SKM-1 (cell line): ENCODE data around the gene SERPINA4.

Source experiments
- DNase-seq: peaks from one replicate; lab custom pipeline; 2025; ENCODE audit not compliant: unreplicated experiment; lab: John Stamatoyannopoulos, UW

Gene SERPINA4, protein sequence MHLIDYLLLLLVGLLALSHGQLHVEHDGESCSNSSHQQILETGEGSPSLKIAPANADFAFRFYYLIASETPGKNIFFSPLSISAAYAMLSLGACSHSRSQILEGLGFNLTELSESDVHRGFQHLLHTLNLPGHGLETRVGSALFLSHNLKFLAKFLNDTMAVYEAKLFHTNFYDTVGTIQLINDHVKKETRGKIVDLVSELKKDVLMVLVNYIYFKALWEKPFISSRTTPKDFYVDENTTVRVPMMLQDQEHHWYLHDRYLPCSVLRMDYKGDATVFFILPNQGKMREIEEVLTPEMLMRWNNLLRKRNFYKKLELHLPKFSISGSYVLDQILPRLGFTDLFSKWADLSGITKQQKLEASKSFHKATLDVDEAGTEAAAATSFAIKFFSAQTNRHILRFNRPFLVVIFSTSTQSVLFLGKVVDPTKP

DNA sequence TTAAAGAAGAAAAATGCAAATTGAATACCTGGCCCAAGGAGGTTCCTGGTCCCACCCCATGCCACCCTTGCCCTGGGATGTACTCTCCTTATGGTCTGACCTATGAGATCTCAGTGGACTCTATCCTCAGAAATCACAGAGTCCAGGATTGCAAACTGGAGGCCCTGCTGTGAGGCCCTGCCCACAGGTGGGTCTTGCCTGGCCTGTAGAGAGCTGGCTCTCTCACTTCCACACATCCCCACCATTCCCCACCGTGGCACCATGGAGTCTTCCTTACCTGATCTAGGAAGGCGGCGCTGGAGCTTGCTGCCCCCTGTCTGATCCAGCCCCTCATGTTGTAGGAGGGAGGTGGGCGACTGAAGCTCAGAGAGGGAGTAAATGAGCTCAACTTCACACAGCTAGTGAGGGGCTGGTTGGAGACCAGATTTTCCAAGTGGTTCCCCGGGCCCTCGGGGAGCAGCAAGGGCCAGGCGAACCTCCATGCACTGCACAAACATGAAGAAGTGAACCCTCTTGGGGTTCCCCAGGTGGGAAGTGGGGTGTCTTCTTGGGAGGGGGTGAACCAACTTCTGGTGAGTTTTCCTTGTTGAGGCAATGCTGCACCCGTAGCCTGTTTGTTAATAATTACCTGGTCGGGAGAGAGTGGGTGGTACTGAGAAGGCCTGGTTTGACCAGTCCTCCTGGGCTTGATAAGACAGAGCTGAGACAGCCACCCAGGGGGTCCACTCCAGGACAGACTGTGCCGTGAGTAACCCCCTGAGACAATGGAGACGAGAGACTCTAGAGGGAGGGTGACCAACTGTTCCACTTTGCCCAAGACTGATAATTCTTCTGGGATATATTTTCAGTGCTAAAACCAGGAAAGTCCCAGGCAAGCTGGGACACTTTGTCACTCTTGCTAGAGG is at the start of gene SERPINA4:
TSS of gene SERPINA4 (plus strand) at position 692 of the 905 bp plus-strand sequence. CDS start 2,041 bp downstream, outside the sequence.
- DNase-seq = no peak

DNA sequence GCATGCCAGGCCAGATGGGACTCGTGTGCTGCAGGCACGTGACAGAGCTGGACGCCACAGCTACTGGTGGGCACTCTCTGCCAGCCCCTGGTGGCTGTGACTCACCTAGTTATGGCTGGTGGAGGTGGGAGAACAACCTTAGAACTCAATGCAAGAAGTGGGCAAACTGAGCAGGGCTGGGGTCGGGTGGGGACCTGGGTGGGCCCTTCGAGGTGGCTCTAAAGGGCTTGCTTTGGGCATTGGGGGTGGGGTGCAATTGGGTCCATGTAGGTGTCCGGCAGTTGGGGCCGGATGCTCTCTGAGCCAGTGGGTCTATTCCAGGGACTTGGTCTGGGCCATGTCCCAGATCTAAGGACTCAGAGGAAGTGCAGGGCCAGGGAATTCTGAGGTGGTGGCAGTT is 46.9 kb upstream of the SERPINA4 start:
- DNase-seq = no peak

GRCh38 chr14:94515426-94515825 is 45.8 kb upstream of the SERPINA4 start:
- DNase-seq = no peak

DNA sequence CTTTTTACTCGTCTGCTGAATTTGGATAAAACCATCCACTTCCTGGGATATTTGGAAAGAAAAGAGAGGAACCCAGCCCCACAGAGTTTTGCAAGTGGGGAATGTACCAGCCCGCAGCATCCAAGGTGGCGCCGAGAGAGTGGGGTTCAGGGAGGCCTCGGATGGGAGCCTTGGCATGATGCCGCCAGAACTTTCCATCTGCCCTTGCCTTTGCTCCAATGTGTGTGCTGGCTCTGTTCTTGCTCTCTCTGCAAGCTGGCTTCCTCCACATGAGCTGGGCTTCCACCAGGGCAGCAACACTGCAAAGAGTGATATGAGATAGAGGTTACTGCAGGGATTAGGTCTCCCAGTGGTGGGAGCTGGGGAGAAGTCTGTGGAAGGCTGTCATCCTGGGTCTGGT is 45.4 kb upstream of the SERPINA4 start:
- DNase-seq = no peak

DNA sequence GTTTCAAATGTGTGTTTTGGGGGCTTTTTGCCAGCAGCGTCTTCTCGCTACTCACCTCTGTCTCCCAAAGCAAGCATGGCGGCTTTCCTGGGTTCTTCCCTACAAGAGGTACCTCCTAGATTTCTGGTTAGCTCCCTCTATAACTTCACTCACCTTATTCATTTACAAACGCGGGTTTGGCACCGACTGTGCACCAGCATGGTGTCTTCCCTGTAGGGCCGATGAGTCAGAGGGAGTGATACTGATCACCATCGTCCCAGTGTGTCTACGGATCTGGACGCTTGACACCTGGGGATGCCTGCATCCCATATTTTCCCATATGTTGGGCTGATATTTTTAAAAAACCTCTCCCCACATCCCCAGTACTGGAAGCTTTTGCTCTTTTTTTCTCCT is 44.0 kb upstream of the SERPINA4 start:
- no peak for DNase-seq

DNA sequence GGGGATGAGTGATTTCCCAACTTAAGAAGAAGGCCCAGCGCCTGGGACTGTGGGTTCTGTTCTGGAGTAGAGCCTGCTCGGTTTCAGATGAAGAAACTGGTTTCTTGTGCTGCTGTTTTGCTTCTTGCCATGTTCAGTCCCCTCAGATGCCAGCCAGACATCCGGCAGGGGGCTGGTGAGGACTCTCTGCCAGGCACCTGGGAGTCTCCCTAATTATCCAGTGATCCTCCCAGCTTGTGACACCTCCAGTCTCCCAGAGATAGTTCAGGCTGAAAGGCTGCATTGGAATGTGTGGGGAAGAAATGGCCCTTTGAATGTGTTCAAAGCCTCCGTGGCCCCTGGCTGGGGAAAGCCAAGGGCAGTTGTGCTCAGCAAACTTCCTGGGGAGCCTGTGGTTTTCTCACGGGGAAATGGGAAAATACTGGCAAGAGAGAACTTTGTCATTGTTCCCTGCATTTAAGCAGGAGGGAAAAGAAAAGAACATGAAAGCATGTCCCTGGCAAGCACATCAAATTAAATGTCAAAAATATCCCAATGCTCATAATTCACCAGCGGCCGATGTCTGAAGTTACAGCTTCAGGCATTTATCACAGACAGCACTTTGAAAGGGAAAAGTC is 43.5 kb upstream of the SERPINA4 start:
- no peak for DNase-seq

DNA sequence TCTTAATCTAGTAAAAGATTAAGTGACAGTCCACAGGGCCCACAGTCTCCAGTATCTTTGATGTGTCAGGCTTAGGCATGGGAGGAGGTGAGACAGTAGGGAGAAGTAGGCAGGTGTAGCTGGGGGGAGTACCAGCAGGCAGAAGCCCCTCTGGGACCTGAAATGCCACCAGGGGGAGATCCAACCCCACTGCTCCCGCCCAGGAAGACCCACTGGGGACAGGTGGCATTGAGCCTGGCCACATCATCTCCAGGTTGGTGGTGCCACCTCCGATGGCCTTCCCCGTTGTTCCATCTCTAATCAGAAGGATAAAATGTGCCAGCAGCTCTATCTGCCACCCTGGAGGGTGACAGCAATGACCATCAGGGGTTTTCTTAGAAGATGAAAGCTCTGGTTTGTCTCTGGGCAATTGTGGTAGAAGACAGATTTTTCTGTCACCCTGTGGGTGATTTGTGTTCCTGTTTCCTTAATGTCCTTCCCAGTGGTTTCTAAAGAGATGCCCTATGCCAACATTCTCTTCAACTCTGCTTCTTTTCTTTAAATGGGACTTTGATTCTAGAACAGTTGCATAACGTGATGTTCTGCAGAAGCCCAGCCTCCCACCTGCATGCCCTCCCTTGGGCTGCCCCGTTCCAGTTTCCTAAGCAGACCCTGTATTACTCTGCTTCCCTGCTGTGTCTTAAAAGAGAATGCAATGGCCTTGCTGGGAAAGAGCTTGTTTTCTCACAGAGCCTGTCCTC is 39.7 kb upstream of the SERPINA4 start:
- DNase-seq = no peak

DNA sequence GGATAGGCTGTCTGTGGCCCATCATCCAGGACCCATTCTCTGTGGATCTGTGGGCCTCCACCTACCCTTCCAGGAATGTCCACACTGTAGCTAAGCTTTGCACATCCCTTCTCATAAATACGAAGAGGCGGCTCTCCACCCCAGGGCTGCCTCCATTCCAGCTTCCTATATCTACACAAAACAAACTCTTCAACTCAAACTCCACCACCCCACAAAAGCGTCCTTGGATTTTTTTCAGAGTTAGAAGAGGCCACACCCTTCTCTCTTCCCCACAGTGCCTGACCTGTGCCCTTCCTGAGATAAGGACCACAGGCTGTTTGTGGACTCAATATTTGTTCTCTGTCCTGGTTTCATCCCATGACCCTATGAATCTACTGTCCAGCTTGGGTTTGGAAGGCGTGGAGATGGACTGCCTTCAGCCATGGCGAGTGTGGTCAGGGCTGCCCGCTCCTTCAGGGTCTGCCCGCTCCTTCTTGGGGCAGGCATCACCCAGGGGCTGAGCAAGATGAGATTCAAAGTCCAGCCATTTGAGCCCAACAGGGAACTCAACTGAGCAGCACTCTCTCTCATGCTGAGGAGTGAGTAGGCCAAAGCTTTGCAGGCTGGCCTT is 39.0 kb upstream of the SERPINA4 start:
- DNase-seq = no peak

DNA sequence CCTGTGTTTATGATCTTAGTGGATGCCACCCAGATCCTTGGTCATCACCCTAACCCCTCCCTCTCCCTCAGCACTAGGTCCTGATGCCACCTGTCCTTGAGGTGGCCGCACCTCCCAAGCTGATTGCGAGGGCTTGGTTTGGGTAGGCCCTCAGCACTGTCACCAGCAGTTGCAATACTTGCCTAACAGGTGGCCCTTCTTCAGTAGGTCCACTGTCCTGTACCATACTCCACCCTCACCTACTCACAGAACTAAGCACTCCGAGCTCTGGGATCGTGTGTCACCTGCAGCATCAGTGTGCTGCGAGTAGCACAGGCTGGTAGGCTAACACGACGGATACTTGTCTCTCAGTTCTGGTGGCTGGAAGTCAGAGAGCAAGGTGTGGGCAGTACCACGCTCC is 38.0 kb upstream of the SERPINA4 start:
- DNase-seq = no peak

GRCh38 chr14:94524093-94524492 is 37.1 kb upstream of the SERPINA4 start:
- no peak for DNase-seq

- DNase-seq = no peak
Measured at GRCh38 chr14:94531187-94531586, 30.1 kb upstream of the SERPINA4 start.

DNA sequence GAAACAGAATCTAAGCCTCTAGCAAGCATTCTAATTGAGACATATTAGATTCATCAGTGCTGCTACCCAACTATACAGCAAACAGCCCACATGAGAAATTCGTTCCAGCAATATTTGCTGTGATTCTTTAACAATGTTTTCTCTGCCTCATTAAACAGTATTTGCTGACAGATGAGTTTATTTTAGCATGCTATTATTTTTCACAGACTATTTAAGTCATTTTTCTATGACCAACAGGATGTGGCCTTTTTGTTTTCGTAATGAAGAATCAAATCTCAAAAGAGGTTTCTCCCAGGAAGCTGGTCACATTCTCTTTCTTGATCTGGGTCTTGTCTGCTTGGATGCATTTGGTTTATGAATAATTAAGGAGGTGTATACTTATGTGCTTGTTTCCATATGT is 28.8 kb upstream of the SERPINA4 start:
- no peak for DNase-seq

DNA sequence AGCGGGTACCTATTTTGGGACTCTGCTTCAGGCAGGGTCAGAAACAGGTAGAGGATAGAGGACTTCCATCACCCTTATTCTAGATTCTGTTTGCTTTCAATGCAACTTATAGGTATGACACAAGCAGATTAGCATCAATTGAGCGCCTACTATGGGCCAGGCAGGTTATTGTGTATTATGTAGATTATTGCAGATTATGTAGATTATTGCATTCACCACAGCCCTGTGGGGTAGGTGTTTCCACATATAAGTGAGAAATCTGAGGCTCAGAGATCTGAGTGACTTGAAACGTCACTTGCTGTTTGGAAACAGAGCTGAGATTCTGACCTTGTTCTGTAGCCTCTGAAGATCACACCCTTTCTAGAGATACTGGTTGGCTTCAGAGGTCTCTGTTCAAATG is 25.7 kb upstream of the SERPINA4 start:
- no peak for DNase-seq

DNA sequence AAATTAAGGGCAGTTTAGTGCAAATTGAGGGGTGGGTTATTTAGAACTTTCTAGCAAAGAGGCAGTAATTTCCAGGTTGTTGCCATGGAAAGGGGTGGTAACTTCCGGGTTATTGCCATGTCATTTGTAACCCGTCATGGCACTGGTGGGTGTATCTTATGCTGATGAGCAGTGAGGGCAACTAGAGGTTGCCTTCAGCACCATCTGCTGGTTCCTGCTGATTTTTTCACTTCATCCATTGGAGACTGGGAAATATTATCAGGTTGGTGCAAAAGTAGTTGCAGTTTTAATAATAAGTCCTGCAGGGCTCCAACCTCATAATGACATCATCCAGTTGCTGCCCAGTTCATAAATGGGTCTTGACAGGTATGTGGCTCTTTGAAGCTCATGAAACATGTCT is 24.4 kb upstream of the SERPINA4 start:
- no peak for DNase-seq

- DNase-seq = no peak
Measured at GRCh38 chr14:94538070-94538740, 23.0 kb upstream of the SERPINA4 start.

DNA sequence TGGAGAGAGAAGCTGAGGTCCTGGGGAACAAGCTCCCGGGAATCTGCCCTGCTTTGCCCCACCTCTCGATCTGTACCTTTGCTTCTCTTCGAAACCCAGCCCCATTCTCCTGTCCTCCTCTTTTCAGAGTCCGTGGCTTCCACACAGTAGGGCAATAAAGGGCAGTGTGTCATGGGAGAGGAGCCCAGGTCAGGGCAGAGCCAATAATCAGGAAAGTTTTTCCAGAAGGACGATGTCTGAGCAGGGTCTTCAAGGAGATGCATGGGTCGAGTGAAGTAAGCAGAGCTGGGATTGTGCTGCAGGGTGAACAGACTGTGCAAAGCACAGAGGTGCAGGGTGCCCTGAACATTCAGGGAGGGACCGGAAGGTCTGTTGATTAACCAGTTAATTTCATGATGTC is 22.1 kb upstream of the SERPINA4 start:
- DNase-seq = no peak

- DNase-seq = no peak
Measured at GRCh38 chr14:94540031-94540794, 21.0 kb upstream of the SERPINA4 start.

GRCh38 chr14:94541234-94541975 is 19.8 kb upstream of the SERPINA4 start:
- DNase-seq = no peak
